PC-9 (cell line): ENCODE data around the gene MLST8. TPM values are rescaled to one million over a fixed set of nuclear protein-coding genes. Genes with fewer than 3 reads are reported as not detected.

Experiments
- BruUV-seq: library from RNA; stranded (reverse); fragments of 400-500 nt; replicated peaks from 2 replicates; lab custom pipeline; 2021; lab: Mats Ljungman, UMichigan
- CTCF ChIA-PET: fragments of 300-600 bp; sonication (Branson Sonifier 250); formaldehyde crosslinking; loops from one replicate; lab custom pipeline; 2022; ENCODE audit warnings: antibody characterized with exemption; lab: Charles Lee
- POLR2A ChIA-PET: fragments of 300-600 bp; sonication (Branson Sonifier 250); formaldehyde crosslinking; loops from one replicate; lab custom pipeline; 2022; ENCODE audit warnings: antibody characterized with exemption; ENCODE audit not compliant: unreplicated experiment; lab: Charles Lee
- DNase-seq, 2 experiments: peaks; one replicate each; pipeline versions ENCODE4 v3.0.0 to v3.0.0-alpha.2; 2015 to 2022; ENCODE audit warnings: mixed read lengths in 1 of 2
- H2AFZ ChIP-seq: fragments of 200-600 bp; sonication (generic); 2 replicates; pipeline ENCODE4 v1.8.1; 2017; ENCODE audit warnings: antibody characterized with exemption
- H3F3A ChIP-seq: fragments of 200-600 bp; sonication (generic); 2 replicates; pipeline ENCODE4 v1.8.1; 2017; ENCODE audit warnings: antibody characterized with exemption, mild to moderate bottlenecking, low read depth; ENCODE audit not compliant: insufficient read depth
- H3K27ac ChIP-seq: fragments of 200-600 bp; sonication (generic); 2 replicates; pipeline ENCODE4 v1.6.1; 2016; ENCODE audit warnings: mixed run types
- H3K27me3 ChIP-seq: fragments of 200-600 bp; sonication (generic); 2 replicates; pipeline ENCODE4 v1.6.1; 2016; ENCODE audit warnings: low read depth, mixed run types; ENCODE audit not compliant: insufficient read depth
- H3K36me3 ChIP-seq: fragments of 200-600 bp; sonication (generic); 2 replicates; pipeline ENCODE4 v1.6.1; 2016; ENCODE audit warnings: low read depth, mixed run types
- H3K4me1 ChIP-seq: fragments of 200-600 bp; sonication (generic); replicated peaks from 2 replicates; pipeline ENCODE4 v1.6.1; 2016; ENCODE audit warnings: mixed run types; ENCODE audit not compliant: insufficient read depth
- H3K4me2 ChIP-seq: fragments of 200-600 bp; sonication (generic); 2 replicates; pipeline ENCODE4 v1.6.1; 2017; ENCODE audit warnings: mixed run types
- H3K4me3 ChIP-seq: fragments of 200-600 bp; sonication (generic); 2 replicates; pipeline ENCODE4 v1.6.1; 2016; ENCODE audit warnings: mixed run types
- H3K79me2 ChIP-seq: fragments of 200-600 bp; sonication (generic); 2 replicates; pipeline ENCODE4 v1.6.1; 2017; ENCODE audit warnings: low read depth, mixed run types
- H3K9me2 ChIP-seq: fragments of 200-600 bp; sonication (generic); 2 replicates; pipeline ENCODE4 v1.8.1; 2017; ENCODE audit warnings: mild to moderate bottlenecking; ENCODE audit not compliant: insufficient read depth
- H3K9me3 ChIP-seq: fragments of 200-600 bp; sonication (generic); 2 replicates; pipeline ENCODE4 v1.8.1; 2016; ENCODE audit warnings: low read depth; ENCODE audit not compliant: insufficient read depth
- H4K20me1 ChIP-seq: fragments of 200-600 bp; sonication (generic); 2 replicates; pipeline ENCODE4 v1.8.1; 2017; ENCODE audit not compliant: insufficient read depth
- CTCF ChIP-seq: fragments of 200-600 bp; sonication (generic); conservative IDR thresholded peaks from 2 replicates; pipeline ENCODE4 v1.6.1; 2017; ENCODE audit warnings: mixed run types, antibody characterized with exemption, mild to moderate bottlenecking, moderate library complexity
- EZH2 ChIP-seq: fragments of 200-600 bp; sonication (generic); IDR thresholded peaks from 2 replicates; pipeline ENCODE4 v1.8.0; 2017; ENCODE audit warnings: antibody characterized with exemption, low read depth
- intact Hi-C: fragments of 100-400 bp; cut with micrococcal nuclease; formaldehyde crosslinking; loops from one replicate; pipeline ENCODE4 v1.10.0; 2022; ENCODE audit not compliant: unreplicated experiment
- total RNA-seq: library from RNA; stranded (reverse); gene quantifications from 2 replicates; pipeline ENCODE4 v1.2.3, GENCODE V29; 2021

Gene MLST8
- total RNA-seq, 1 experiment from 2014 or later, result 66.3 TPM

GRCh38 chr16:2166263-2167067 is 38.8 kb upstream of the MLST8 start:
- ChIA-PET POLR2A (interaction anchor here (0.7 kb wide), 1 partner anchor 301 kb away, joined by 3 read pairs; no protein-coding TSS in a partner anchor), CTCF (no interaction called here)
- H3K9me2 ChIP-seq, result no peaks in the 10 kb centered on the region
- peak in 1 of 2 experiments; percentile 56 for DNase-seq
- peaks cover 44% of the 10 kb centered on the region for H4K20me1 ChIP-seq
- no peaks in the 10 kb centered on the region for H3K9me3 ChIP-seq
- BruUV-seq, result no TSS peak
- H3K27ac ChIP-seq, result no peak overlapping the region
- no peak overlapping the region for H3K4me2 ChIP-seq
- TF ChIP-seq CTCF, result no peak
- no peak for TF ChIP-seq EZH2
- H3K79me2 ChIP-seq, result peaks cover 44% of the 10 kb centered on the region
- H2AFZ ChIP-seq, result no peak overlapping the region
- peaks cover 38% of the 10 kb centered on the region for H3K4me1 ChIP-seq
- intact Hi-C loops, result no loop called here
- no peak overlapping the region for H3K4me3 ChIP-seq
- H3F3A ChIP-seq, result peaks cover 34% of the 10 kb centered on the region
- 0 out of 2 replicates have a peak, but pooled peaks cover 9% of the 10 kb centered on the region for H3K36me3 ChIP-seq
- no peaks in the 10 kb centered on the region for H3K27me3 ChIP-seq

GRCh38 chr16:2167068-2167638 is 38.1 kb upstream of the MLST8 start:
- Histone ChIP-seq H3K27ac (no peak overlapping the region), H3K9me2 (no peaks in the 10 kb centered on the region), H3K4me1 (peaks cover 31% of the 10 kb centered on the region), H3K4me3 (no peak overlapping the region), H3F3A (peaks cover 27% of the 10 kb centered on the region), H3K9me3 (no peaks in the 10 kb centered on the region), H3K79me2 (peaks cover 37% of the 10 kb centered on the region), H3K4me2 (no peak overlapping the region), H3K27me3 (no peaks in the 10 kb centered on the region), H4K20me1 (peaks cover 39% of the 10 kb centered on the region), H3K36me3 (0 out of 2 replicates have a peak, but pooled peaks cover 9% of the 10 kb centered on the region), H2AFZ (no peak overlapping the region)
- TF ChIP-seq CTCF (no peak), EZH2 (no peak)
- ChIA-PET CTCF (no interaction called here), POLR2A (interaction anchor here (0.7 kb wide), 1 partner anchor 300 kb away, joined by 3 read pairs; no protein-coding TSS in a partner anchor)
- intact Hi-C loops, result no loop called here
- no TSS peak for BruUV-seq
- no peak for DNase-seq

GRCh38 chr16:2170080-2170479 is 35.2 kb upstream of the MLST8 start:
- DNase-seq, result no peak
- peaks cover 9% of the 10 kb centered on the region; the same call in 1 of the 2 replicates for H3F3A ChIP-seq
- no peak for TF ChIP-seq CTCF
- no peak for TF ChIP-seq EZH2
- 0 out of 2 replicates have a peak, but pooled peaks cover 9% of the 10 kb centered on the region for H3K36me3 ChIP-seq
- no peaks in the 10 kb centered on the region for H3K27me3 ChIP-seq
- H4K20me1 ChIP-seq, result peaks cover 25% of the 10 kb centered on the region
- no peak overlapping the region for H2AFZ ChIP-seq
- H3K9me2 ChIP-seq, result no peaks in the 10 kb centered on the region
- POLR2A ChIA-PET, result no interaction called here
- H3K79me2 ChIP-seq, result peaks cover 20% of the 10 kb centered on the region
- intact Hi-C loops, result no loop called here
- no peak overlapping the region for H3K4me3 ChIP-seq
- H3K4me2 ChIP-seq, result no peak overlapping the region
- BruUV-seq, result no TSS peak
- CTCF ChIA-PET, result no interaction called here
- H3K4me1 ChIP-seq, result peaks cover 9% of the 10 kb centered on the region
- no peaks in the 10 kb centered on the region for H3K9me3 ChIP-seq
- H3K27ac ChIP-seq, result no peak overlapping the region
